HG03280 (cell line): ENCODE data around the gene SLC2A9.
A peak's percentile ranks its signal among the peaks of the same experiment; 100 is the strongest.
"Not testable (repeated sequence)": the region's sequence is repeated elsewhere in the genome, so short reads cannot be mapped to it uniquely, and the experiment has no call there.

Experiments
- ATAC-seq: cut with Tn5 transposase; IDR thresholded peaks from one replicate; pipeline ENCODE4 v1.9.1; 2021; ENCODE audit warnings: mild to moderate bottlenecking, moderate library complexity; ENCODE audit not compliant: unreplicated experiment

Gene SLC2A9

GRCh38 chr4:10002278-10002677 is 19.0 kb downstream of the SLC2A9 start:
- no peak for ATAC-seq

GRCh38 chr4:10001757-10002156 is 19.5 kb downstream of the SLC2A9 start:
- ATAC-seq, result no peak

- peak; percentile 48 for ATAC-seq
These were observed 21.2 kb downstream of the SLC2A9 start for GRCh38 chr4:9999956-10000561.

- ATAC-seq, result no peak
These were observed 23.4 kb downstream of the SLC2A9 start for GRCh38 chr4:9997886-9998285.

GRCh38 chr4:9996319-9997110 is 24.8 kb downstream of the SLC2A9 start:
- ATAC-seq, result no peak

- ATAC-seq, result peak; percentile 67
These were observed 26.9 kb downstream of the SLC2A9 start for GRCh38 chr4:9994246-9994847.

GRCh38 chr4:9989918-9990635 is 31.2 kb downstream of the SLC2A9 start:
- no peak for ATAC-seq

- no peak for ATAC-seq
These were observed 32.4 kb downstream of the SLC2A9 start for GRCh38 chr4:9988933-9989332.

- ATAC-seq, result no peak
These were observed 32.9 kb downstream of the SLC2A9 start for GRCh38 chr4:9988363-9988749.

- no peak for ATAC-seq
These were observed 33.4 kb downstream of the SLC2A9 start for GRCh38 chr4:9987749-9988362.

GRCh38 chr4:9984621-9985020 is 36.7 kb downstream of the SLC2A9 start:
- ATAC-seq, result no peak

GRCh38 chr4:9983211-9983610 is 38.1 kb downstream of the SLC2A9 start:
- ATAC-seq, result no peak

GRCh38 chr4:9981899-9982298 is 39.4 kb downstream of the SLC2A9 start:
- ATAC-seq, result not testable (repeated sequence)

- ATAC-seq, result no peak
These were observed 40.4 kb downstream of the SLC2A9 start for GRCh38 chr4:9980898-9981297.

- no peak for ATAC-seq
These were observed 42.1 kb downstream of the SLC2A9 start for GRCh38 chr4:9979101-9979701.

- ATAC-seq, result no peak
These were observed 43.7 kb downstream of the SLC2A9 start for GRCh38 chr4:9977518-9978031.

GRCh38 chr4:9976781-9977180 is 44.5 kb downstream of the SLC2A9 start:
- no peak for ATAC-seq

- no peak for ATAC-seq
These were observed 45.0 kb downstream of the SLC2A9 start for GRCh38 chr4:9976293-9976692.

- no peak for ATAC-seq
These were observed 49.6 kb downstream of the SLC2A9 start for GRCh38 chr4:9971711-9972110.

GRCh38 chr4:9970399-9971011 is 50.8 kb downstream of the SLC2A9 start:
- peak; percentile 77 for ATAC-seq
